HG02642 (cell line): Measurements from ENCODE around the gene ELP4.
"Not testable (repeated sequence)": the region's sequence is repeated elsewhere in the genome, so short reads cannot be mapped to it uniquely, and the experiment has no call there.

Experiments
- ATAC-seq: cut with Tn5 transposase; IDR thresholded peaks from one replicate; pipeline ENCODE4 v1.9.1; 2021; ENCODE audit warnings: mild to moderate bottlenecking; ENCODE audit not compliant: unreplicated experiment, poor library complexity

Gene ELP4

DNA sequence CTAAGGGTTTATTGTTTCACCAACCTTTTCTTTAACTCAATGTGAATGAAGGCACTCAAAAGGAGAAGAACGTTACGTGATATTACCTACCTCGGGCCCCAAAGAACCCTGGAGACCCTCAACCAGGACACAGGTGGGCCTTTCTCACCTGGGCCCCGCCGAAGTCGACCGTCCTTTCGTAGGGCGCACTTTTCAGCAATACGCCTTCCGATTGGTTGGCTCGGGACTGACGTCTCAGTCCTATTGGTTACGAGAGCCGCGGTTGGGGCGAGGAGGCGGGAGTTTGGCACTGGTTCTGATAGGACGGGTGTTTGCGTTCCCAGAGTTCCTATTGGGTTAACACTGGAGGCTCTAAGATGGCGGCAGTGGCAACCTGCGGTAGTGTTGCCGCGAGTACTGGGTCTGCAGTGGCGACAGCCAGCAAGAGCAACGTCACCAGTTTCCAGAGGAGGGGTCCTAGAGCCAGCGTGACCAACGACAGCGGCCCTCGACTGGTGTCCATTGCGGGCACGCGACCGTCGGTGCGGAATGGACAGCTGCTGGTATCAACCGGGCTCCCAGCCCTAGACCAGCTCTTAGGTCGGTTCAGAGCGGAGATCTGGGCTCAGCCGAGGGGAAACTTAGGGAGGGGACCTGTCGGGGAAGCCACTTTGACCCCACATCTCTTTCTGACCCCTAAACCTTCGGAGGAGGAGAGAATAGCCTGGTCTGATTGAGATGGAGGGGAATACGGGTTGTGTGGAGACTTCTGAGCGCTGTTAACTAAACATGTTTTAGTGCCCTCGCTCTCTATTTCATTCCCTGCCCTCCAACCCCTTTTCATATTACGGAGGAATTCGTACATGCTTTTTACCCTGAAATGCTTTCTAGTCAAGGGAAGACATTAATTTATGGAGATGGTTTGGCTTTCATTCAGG lies at the start of gene ELP4, which contains the start of gene IMMP1L:
TSS of gene ELP4 (plus strand) at position 339 of the 917 bp plus-strand sequence. CDS start at position 357, 18 bp downstream.
TSS of gene IMMP1L (minus strand) at position 194 of the 917 bp plus-strand sequence. CDS start 46,346 bp downstream, outside the sequence.
- ATAC-seq = peak; percentile 100

DNA sequence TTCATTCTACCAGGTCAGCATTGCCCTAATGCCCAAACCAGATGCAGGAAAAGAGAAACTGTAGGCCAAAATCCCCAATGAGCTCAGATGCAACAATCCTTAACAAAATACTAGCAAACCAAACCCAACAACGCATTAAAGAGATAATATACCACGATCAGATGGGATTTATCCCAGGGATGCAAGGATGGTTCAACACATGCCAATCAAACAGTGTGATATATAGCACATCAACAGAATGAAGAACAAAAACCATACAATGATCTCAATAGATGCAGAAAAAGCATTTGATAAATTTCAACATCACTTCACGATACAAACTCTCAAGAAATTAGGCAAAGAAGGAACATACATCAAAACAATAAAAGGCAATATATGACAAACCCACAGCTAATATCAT lies 45.1 kb upstream of the ELP4 start:
- no peak for ATAC-seq

DNA sequence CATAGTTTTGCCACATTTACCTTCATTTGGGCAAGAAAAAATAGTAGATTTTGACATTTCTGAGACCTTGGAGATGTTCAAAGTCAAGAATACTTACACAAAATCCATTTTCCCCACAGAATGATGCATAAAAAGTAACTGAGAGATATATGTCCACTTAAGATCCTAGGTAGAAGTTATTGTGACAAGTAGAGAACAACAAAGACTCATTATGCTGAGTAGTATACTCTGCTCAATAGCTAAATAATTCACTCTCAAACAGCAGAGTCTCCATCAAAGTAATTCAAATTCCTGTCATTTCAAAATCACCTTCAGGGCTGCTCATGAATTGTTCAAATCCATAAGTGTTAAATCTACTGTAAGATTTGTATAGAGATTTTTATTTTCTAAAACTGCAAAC lies 35.5 kb upstream of the ELP4 start:
- no peak for ATAC-seq

- ATAC-seq = no peak
Measured at GRCh38 chr11:31477528-31478222, 31.9 kb upstream of the ELP4 start.

- no peak for ATAC-seq
Measured at GRCh38 chr11:31478223-31478590, 31.4 kb upstream of the ELP4 start.

DNA sequence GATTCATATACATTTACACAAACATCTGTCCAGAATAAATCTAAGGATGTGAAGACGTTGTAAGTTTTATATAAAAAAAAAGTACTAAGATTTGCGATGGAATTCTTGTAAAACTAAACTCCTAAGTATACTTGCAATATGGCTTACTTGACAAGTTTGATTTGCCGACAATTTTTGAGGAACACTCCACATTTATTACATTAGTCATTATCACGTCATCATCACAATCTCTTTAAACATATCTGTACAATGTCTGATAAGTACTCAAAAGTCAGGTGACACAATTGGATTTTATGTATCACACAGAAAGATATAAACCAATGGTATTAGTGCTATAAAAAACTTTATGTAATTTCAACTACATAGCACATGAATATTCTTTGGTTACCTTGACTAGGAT lies 30.5 kb upstream of the ELP4 start:
- no peak for ATAC-seq

DNA sequence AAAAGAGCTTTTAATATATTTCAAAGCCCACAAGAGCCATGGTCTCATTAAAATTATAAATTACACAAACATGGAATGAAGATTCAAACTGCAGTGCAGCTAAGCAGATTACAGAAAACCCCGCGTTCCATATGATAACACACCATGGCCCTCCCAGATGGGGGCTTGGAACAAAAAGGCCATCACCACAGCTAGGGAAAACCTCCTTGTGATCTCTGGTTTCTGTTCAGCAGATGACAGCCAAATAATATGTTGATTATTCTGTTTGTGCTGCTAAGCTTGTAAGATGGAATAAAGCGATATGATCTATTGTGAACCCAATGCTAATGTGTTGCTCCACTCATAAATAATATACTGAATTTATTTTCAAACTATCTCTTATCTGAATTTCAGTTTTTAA lies 28.6 kb upstream of the ELP4 start:
- ATAC-seq = no peak

GRCh38 chr11:31484497-31484896 lies 25.1 kb upstream of the ELP4 start:
- no peak for ATAC-seq

DNA sequence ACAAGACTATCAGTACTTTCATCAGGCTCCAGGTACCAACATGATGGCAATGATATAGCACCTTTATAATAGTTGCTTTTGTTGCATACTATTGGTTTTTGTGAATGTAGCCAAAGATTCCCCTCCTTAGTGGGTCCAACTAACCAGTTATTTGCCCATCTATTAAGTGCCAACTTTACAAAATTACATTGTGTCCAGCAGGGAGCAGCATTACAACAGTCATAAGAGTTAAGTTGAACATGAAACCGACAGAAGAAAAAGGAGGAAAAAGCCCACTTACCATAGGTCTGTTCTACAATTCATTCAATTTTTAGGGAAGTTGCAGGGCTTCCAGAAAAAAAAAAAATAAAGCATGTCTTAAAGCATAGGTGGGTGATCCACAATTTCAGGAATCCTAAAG lies 21.7 kb upstream of the ELP4 start:
- ATAC-seq = no peak

GRCh38 chr11:31492320-31492913 lies 17.1 kb upstream of the ELP4 start:
- no peak for ATAC-seq

DNA sequence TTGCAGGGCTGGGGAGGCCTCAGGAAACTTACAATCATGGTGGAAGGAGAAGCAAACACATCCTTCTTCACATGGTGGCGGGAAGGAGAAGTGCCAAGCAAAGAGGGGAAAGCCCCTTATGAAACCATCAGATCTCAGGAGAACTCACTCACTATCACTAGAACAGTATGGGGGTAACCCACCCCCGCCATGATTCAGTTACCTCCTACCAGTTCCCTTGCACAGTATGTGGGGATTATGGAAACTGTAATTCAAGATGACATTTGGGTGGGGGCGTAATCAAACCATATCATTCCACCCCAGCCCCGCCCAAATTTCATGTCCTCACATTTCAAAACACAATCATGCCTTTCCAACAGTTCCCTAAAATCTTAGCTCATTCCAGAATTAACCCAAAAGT lies 16.3 kb upstream of the ELP4 start:
- no peak for ATAC-seq

- ATAC-seq = not testable (repeated sequence)
Measured at GRCh38 chr11:31493762-31494161, 15.8 kb upstream of the ELP4 start.

- ATAC-seq = no peak
Measured at GRCh38 chr11:31499576-31500178, 9.9 kb upstream of the ELP4 start.

DNA sequence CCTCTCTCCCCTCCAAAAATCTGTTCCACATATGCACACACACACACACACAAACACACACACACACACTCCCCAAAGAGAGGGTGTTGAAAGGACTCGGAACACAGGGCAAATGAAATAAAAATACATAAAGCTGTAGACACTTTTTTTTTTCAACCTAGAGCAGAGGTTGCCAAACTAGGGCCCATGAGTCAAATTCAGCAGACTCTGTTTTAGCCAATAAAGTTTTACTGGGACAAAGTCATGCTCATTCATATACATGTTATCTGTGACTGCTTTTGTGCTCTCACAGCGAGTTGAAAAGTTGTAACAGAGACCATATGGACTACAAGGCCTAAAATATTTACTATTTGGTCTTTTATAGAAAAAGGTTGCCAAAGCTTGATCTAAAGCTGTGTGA lies 9.0 kb upstream of the ELP4 start:
- ATAC-seq = no peak

DNA sequence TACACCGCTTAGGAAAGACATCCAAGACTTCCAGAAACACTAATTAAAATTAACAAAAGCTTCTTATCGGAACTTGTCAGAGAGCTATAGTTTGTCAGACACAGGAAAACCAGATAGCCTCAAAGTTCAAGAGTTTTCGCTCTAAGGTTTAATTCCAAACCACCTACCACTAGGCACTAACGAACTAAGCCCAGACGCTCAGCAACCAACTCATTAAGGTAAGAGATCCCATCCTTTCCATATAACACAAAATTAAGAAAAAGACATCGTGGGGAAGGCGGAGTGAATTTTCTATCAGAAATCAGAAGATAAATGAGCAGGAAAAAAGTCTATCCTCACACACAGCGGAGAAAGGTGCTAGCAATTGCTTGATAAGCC lies 527 bp upstream of the ELP4 start:
- ATAC-seq = peak; percentile 12

DNA sequence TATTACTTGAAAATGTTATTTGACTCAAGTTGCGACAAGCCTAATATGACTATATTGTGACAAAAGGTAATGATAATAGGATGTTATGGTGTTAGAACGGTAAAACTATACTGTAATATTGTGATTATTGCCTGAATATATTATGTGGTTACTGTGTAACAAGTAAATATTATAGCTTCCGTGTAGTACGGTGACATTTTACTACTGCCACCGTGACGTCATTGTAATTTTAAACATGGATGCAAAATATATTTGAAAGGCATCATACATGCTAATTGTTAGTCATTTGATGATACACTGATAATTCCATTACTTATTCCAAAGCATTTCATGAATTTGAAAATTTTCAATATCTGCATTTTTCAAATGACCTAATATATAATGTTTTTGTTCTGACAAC lies 2.5 kb downstream of the ELP4 start:
- ATAC-seq = no peak

DNA sequence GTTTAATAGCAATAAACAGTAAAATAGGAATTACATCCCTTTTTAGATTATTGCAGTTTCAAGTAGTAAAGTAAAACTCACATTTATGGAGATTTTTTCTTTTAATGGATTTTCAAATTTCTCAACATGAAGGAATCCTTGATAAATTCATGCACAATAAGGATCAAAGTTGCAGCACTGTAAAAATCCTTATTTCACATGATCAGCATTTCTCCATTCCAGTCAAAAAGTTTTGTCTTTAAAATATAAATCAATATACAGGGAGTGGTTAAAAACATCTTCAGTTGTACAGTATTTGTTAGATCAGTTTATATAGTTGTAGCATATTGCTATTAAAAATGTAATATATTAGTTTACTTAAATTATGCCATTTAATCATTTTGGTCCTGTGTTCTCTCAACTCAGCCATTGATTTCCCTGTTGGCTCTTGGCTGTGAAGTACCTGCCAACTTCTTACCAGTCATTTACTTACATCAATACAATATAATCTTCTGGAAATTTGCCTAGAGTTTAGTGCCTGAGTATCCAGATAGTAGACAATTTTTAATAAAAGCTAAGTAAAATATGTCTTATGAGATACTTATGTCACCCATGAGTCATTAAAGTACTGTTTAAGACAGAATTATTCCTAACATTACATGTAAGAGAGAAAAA lies 12.1 kb downstream of the ELP4 start:
- ATAC-seq = no peak

DNA sequence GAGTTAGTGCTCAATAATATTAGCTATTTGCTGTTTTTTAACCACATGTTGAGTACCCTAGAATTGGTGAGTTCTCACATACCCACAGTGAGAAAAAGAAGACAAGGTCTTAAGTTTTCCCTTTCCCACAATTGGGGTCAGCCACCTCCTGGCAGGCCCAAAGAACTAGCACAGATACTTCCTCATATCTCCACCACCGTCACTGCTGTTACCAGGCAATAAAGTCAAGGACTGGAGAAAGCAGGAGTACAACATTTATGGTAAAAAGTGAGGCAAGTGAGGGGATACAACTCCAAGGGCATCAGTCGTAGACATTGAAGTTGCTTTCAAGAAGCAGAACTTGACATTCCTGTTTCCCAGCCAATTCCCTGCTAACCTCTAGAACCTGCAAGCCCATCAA lies 19.6 kb downstream of the ELP4 start:
- no peak for ATAC-seq

GRCh38 chr11:31529701-31530100 lies 20.1 kb downstream of the ELP4 start:
- peak; percentile 59 for ATAC-seq

GRCh38 chr11:31531293-31531692 lies 21.7 kb downstream of the ELP4 start:
- no peak for ATAC-seq
